ENCODE results near the gene RASSF3.
"Not testable (repeated sequence)": the region's sequence is repeated elsewhere in the genome, so short reads cannot be mapped to it uniquely, and the experiment has no call there.

Gene RASSF3

DNA sequence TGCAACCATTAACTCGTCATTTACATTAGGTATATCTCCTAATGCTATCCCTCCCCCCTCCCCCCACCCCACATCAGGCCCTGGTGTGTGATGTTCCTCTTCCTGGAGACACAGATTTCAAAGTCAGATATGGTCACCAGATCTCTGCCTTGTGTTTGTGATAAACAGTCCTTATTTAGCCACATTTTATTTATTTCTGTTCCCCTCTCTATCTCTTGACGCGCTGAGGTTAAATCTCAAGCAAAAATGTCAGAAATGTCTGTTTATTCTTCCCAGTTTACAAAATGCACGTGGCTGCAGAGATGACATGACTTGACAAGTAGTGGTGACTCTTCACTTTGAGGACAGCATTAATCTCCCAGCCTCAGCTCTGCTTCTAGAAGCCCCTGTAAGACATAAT is 11.5 kb upstream of the RASSF3 start:
- DNase-seq (ENCODE audit: low spot score) = no peak

GRCh38 chr12:64600164-64600561 is 10.1 kb upstream of the RASSF3 start:
- no peak for DNase-seq (ENCODE audit: low spot score)

DNA sequence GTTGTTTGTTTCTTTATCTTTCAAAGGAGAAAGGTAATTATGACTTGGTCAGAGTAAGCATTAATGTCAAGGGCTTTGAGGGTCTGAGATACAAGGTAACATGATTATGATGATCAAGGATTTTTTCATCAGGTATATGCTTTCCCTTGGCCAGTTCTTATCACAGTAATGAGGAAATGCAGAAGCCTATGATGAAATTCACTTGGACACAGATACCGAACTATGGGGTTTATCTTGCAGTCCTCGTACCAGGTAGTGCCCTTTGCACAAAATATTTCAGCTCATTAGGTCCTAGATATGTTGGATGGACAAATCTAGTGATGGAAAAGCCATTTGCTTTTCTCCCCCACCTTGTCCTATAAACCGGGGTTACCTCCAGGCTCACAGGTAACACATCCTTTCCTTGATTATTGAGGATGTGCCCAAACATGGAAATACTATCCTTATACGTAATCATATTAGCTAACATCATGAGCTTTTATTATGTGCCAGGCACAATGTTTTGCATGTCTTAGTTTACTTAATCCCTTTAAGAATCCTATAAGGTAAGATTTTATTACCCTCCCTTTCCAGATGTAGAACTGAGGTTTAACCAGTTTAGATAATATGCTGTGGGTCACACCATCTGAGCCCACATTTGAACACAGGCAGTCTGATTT is 7.0 kb upstream of the RASSF3 start:
- no peak for DNase-seq (ENCODE audit: low spot score)

- DNase-seq (ENCODE audit: low spot score) = peak; percentile 87
Measured at GRCh38 chr12:64608901-64609535, 1.3 kb upstream of the RASSF3 start.

GRCh38 chr12:64609536-64610078 is 688 bp upstream of the RASSF3 start:
- DNase-seq (ENCODE audit: low spot score) = peak; percentile 45

DNA sequence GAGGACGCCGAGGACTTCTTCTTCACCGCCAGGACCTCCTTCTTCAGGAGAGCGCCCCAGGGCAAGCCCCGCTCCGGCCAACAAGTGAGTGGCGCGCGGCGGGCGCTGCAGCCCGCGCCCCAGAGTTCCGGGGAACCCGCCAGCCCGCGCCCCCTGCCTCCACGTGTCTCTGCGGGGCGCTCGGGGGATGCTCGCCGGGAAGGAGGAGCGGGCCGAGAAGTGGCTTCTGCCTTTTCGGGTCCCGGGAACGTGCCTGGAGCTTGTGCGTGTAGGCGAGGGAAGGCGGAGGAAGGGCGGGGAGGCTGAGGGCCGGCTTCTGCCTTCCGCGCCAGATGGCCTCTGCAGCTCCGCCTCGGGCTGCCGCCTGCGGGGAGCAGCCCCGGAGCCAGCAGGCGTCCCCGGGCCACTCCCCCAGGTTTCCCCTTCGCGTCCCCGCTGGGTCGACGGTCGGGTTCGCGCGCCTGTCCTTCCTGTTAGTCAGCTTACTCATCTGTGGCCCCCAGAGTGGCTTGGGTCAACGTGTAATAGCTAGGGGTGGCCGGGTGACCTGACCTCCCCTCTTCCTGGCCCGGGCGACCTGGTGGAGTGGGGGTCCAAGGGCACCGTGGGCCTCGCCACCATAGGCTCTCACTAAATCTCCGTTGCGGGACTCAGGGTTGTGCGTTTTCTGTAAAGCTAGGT is 505 bp downstream of the RASSF3 start:
- peak; percentile 75 for DNase-seq (ENCODE audit: low spot score)

GRCh38 chr12:64611341-64612284 is 1.3 kb downstream of the RASSF3 start:
- DNase-seq (ENCODE audit: low spot score) = peak; percentile 29

DNA sequence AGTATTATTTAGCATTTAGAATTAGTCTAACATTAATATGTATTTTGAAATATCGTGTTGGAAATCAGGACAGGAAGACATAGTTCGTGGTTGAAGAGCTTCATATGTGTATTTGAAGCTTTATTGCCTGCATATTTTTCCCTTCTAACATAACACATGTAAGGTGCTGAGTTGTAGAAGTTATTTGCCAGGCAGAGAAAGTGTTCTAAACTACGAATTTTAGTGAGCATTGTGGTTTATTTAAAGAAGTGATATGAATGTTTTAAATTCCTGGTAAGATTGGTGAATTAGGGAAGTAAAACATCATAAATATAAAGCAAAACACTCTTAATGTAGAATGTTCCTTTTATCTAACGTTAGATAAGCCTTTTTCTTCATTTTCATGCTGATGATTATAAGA is 2.5 kb downstream of the RASSF3 start:
- DNase-seq (ENCODE audit: low spot score) = no peak

- not testable (repeated sequence) for DNase-seq (ENCODE audit: low spot score)
Measured at GRCh38 chr12:64613775-64614398, 3.6 kb downstream of the RASSF3 start.

DNA sequence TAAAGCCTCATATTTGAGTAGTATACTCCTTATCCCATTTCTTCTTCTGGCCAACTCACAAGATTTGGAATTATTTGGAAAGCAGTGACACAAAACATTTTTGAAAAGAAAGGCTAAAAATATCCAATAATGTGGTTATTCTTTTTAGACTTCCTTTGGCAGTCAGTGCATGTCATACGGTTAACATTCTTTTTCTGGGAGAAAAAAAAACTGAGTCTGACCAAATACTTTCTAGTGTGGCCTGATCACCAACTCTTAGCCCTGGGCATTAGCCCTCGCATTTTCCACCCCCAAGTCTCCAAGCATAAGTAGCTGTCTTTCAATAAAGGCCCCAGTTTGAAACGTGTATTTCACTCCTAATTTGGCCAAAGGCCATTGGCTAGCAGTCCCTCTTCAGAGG is 5.9 kb downstream of the RASSF3 start:
- no peak for DNase-seq (ENCODE audit: low spot score)

DNA sequence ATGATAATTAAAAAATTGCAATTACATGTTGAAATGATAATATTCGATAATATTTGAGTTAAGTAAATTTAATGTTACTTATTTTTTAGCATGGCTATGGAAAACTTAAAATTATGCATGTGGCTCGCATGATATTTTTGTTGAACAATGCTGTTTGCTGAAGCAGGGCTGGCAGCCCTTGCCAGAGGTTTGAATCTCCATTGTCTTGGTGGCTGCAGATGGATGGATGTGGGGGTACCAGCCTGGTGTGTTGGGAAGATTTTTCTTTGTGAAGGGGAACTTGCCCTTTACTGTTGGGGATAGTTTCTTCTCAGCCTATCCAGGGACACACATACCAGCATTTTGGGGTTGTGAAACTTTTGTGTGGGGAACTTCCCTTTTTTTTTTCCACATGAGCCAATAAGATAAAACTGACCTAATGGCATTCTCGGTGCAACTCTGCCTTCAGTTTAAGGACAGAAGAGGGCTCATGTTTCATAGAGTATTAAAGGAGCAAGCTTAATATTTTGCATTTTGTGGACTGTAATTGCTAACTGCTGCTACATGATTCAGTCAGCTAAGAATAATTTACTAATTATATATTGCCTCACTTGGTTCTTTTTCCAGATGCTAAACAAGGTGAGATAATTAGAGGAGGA is 8.8 kb downstream of the RASSF3 start:
- peak; percentile 18 for DNase-seq (ENCODE audit: low spot score)

DNA sequence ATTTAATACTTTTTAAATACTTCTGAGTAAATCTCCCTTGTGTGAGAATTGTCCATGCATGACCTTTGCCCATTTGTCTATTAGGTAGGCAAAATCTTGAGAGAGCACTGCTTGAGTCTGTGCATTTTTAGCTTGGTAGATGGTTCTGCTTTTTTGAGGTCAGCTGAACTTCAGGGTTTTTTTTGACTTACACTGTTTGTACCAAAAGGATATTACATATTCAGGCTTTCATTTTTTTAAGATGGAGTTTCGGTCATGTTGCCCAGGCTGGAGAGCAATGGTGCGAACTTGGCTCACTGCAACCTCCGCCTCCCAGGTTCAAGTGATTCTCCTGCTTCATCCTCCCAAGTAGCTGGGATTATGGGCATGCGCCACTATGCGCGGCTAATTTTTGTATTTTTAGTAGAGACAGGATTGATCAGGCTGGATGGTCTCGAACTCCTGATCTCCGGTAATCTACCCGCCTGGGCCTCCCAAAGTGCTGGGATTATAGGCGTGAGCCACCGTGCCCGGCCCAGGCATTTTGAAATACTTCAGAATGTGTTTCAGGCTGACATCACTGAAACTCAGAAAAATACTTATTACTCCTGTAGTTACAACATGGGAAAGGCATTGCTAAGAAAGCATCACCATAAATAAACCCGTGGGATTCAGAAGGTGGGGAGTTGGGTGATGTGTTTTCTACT is 11.1 kb downstream of the RASSF3 start:
- DNase-seq (ENCODE audit: low spot score) = no peak

DNA sequence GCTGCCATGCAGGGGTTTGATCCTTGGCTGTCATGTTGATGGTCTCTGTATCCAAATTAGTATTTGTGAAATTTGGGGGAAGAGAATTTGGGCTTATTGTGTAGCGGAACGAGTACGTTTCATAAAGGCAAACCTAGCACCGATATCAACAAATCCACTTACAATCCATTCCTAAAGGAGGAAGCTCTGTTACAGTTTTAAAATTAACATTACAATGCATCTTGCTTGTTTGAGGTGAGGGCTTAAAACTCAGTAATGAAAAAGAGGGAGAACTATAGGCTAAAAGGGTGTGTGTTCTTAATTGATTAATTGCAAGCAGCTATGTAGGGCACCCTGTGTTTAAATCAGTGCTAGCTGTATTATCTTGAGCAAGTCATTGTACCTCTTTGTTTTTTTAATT is 13.7 kb downstream of the RASSF3 start:
- no peak for DNase-seq (ENCODE audit: low spot score)

- peak; percentile 97 for DNase-seq (ENCODE audit: low spot score)
Measured at GRCh38 chr12:64625243-64626077, 15.2 kb downstream of the RASSF3 start.

- not testable (repeated sequence) for DNase-seq (ENCODE audit: low spot score)
Measured at GRCh38 chr12:64626588-64626987, 16.3 kb downstream of the RASSF3 start.

DNA sequence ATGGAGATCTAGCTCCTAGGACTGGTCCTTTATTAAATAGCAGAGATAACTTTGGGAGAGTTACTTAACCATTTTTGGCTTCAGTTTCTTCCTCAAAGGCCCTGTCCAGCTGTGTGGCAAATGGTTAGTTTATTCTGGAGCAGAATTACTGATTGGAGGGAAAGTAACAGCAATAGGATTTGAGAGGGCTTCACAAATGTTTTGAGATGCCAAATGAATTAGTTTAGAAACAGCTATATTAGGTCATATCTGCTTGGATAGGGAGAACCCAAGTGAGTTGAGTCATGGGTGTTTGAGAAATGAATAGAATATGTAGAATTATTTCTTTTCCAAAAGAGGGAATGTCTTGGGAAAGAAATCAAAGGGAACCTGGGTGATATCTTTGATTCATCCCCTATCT is 17.5 kb downstream of the RASSF3 start:
- peak; percentile 37 for DNase-seq (ENCODE audit: low spot score)

DNA sequence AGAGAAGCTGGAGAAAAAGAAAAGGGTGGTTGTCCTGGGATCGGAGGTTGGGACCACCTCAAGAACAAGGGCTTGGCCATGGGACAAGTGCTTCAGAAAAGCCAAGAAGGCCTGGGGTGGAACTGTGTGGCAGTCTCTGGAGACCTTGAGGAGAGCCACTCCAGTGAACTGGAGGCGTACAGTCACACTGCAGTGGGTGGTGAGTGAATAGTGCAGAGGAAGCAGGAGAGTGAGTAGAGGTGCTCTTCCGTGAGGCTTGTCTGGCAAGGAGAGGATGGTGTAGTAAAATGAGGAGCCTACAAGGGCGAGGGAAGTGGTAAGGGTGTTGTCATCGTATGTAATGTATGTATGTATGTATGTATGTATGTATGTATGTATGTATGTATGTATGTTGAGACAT is 20.9 kb downstream of the RASSF3 start:
- DNase-seq (ENCODE audit: low spot score) = no peak

DNA sequence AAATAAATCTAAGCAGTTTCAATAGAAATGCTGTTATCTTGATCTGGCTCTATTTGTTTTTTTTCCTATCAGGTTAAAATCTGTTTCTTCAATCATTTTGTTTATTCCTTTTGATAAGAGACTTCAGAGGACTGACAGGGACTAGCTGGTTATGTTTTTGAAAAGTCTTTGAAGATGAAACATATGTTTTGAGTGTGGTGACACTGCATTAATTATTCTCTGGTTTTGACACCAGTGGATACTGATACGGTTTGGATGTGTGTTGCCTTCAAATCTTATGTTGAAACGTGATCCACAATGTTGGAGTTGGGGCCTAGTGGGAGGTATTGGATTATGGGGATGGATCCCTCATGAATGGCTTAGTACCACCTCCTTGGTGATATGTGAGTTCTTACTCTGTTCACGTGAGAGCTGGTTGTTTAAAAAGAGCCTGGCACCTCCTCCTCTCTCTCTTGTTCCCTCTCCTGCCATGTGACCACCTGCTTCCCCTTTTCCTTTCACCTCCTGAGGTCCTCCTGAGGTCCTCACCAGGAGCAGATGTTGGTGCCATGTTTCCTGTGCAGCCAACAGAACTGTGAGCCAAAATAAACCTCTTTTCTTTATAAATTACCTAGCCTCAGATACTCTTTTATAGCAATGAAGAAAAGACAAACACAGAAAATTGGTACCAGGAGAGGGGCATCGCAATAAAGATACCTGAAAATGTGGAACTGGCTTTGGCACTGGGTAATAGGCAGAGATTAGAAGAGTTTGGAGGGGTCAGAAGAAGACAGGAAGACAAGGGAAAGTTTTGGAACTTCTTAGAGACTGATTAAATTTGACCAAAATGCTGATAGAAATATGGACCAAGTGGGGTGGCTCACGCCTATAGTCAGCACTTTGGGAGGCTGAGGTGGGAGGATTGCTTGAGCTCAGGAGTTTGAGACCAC is 23.0 kb downstream of the RASSF3 start:
- DNase-seq (ENCODE audit: low spot score) = no peak

All from kidney tubule cell (primary cell).